T-cell (primary cell): Measurements from ENCODE around the gene EFNB2. TPM values are rescaled to one million over a fixed set of nuclear protein-coding genes. Genes with fewer than 3 reads are reported as not detected.

Experiments
- ATAC-seq, 4 experiments: fragments of 200-7000 bp in 3 of 4; fragments of 150-1000 bp in 1 of 4; cut with Tn5 transposase; replicated peaks in 1 of 4; 1 replicate in 3 of 4; 2 replicates in 1 of 4; pipeline ENCODE4 v1.10.0; 2021; ENCODE audit warnings: moderate library complexity in 3 of 4, mild to moderate bottlenecking in 2 of 4, moderate number of reproducible peaks in 1 of 4
- CTCF ChIA-PET, 2 donors: fragments of 300-600 bp; sonication (Branson Sonifier 250); formaldehyde crosslinking; loops; one replicate each; lab custom pipeline; 2022; ENCODE audit warnings: antibody characterized with exemption in 2 of 2; lab: Charles Lee
- POLR2A ChIA-PET, 2 donors: fragments of 300-600 bp; sonication (Branson Sonifier 250); formaldehyde crosslinking; loops; one replicate each; lab custom pipeline; 2022; ENCODE audit warnings: antibody characterized with exemption in 2 of 2; lab: Charles Lee
- DNase-seq, 35 experiments: peaks; one replicate each; pipeline versions ENCODE4 v3.0.0 to v3.0.0-alpha.2; 2013 to 2023
- H3K27ac ChIP-seq: one replicate; pipeline ENCODE4 v1.5.1; 2013; ENCODE audit warnings: low read length
- H3K27me3 ChIP-seq, 2 experiments: replicated peaks in 1 of 2; 1 replicate in 1 of 2; 2 replicates in 1 of 2; pipeline versions ENCODE4 v1.6.1 to v1.7.0; 2013; ENCODE audit warnings: low read length in 1 of 2, mixed read lengths in 1 of 2; ENCODE audit not compliant: control insufficient read depth in 2 of 2, insufficient read depth in 2 of 2; ENCODE audit errors: extremely low read depth in 1 of 2
- H3K36me3 ChIP-seq, 2 donors: 1 replicate in 1 of 2; 2 replicates in 1 of 2; pipeline versions ENCODE4 v1.6.1 to v1.7.0; 2013; ENCODE audit warnings: low read length in 1 of 2; ENCODE audit not compliant: control insufficient read depth in 2 of 2, insufficient read depth in 1 of 2; ENCODE audit errors: extremely low read depth in 1 of 2
- H3K4me1 ChIP-seq, 2 experiments: 1 replicate in 1 of 2; 2 replicates in 1 of 2; pipeline versions ENCODE4 v1.6.1 to v1.7.0; 2013; ENCODE audit warnings: low read length in 2 of 2, mixed read lengths in 1 of 2; ENCODE audit not compliant: insufficient read depth in 2 of 2, control insufficient read depth in 1 of 2; ENCODE audit errors: extremely low read depth in 1 of 2
- H3K4me3 ChIP-seq, 2 donors: 1 replicate in 1 of 2; 2 replicates in 1 of 2; pipeline versions ENCODE4 v1.5.1 to v1.7.0; 2013; ENCODE audit warnings: mild to moderate bottlenecking in 2 of 2, low read length in 1 of 2, moderate library complexity in 1 of 2; ENCODE audit not compliant: control insufficient read depth in 1 of 2; ENCODE audit errors: extremely low read depth in 1 of 2
- H3K9me3 ChIP-seq: 2 replicates; pipeline ENCODE4 v1.7.0; 2013
- H3K27ac Mint-ChIP-seq, 2 donors: one replicate each; pipeline ENCODE4 v1.8.0; 2020 to 2021; ENCODE audit warnings: mild to moderate bottlenecking in 2 of 2, mixed read lengths in 2 of 2
- H3K27me3 Mint-ChIP-seq, 2 donors: one replicate each; pipeline ENCODE4 v1.8.0; 2021 to 2022; ENCODE audit warnings: mixed read lengths in 2 of 2
- H3K36me3 Mint-ChIP-seq: one replicate; pipeline ENCODE4 v1.8.0; 2021; ENCODE audit warnings: mixed read lengths
- H3K4me1 Mint-ChIP-seq, 3 donors: one replicate each; pipeline ENCODE4 v1.8.0; 2020 to 2022; ENCODE audit warnings: mixed read lengths in 3 of 3, mild to moderate bottlenecking in 1 of 3
- H3K4me3 Mint-ChIP-seq, 3 donors: one replicate each; pipeline ENCODE4 v1.8.0; 2020 to 2022; ENCODE audit warnings: mild to moderate bottlenecking in 3 of 3, mixed read lengths in 3 of 3, moderate library complexity in 3 of 3
- H3K9me3 Mint-ChIP-seq, 3 donors: one replicate each; pipeline ENCODE4 v1.8.0; 2020 to 2022; ENCODE audit warnings: mixed read lengths in 3 of 3
- WGBS: methylation state at CpG from one replicate; pipeline ENCODE4 v1.1.5; 2013; ENCODE audit warnings: missing lambda C conversion rate; ENCODE audit not compliant: insufficient coverage; 5-methylcytosine and 5-hydroxymethylcytosine counted together
- total RNA-seq, 35 experiments: library from RNA in 6 of 35; stranded (reverse) in 6 of 35; fragments of 120-200 nt in 1 of 35; gene quantifications; one replicate each; pipeline versions ENCODE4 v1.2.1 to v1.2.4 and lab custom pipeline; 2013 to 2026

EFNB2 gene
- total RNA-seq, 5 donors from 2014 or later (not counting 1 experiment from before 2014, with no cell fraction given): 0.18 to 0.47 (median 0.33) TPM

GRCh38 chr13:106477303-106477702, 58.2 kb downstream of the EFNB2 start:
- Histone ChIP-seq H3K27ac (no peak overlapping the region), H3K4me3 (no peak overlapping the region), H3K27me3 (peaks cover 0 to 16% of the 10 kb centered on the region in 2 experiments), H3K4me1 (no peaks in the 10 kb centered on the region), H3K9me3 (no peaks in the 10 kb centered on the region), H3K36me3 (no peaks in the 10 kb centered on the region)
- POLR2A ChIA-PET: no interaction called here
- CTCF ChIA-PET: no interaction called here
- no peak for ATAC-seq
- Mint-ChIP-seq H3K27ac (no peak overlapping the region), H3K9me3 (peaks cover 0 to 2% (median 0%) of the 10 kb centered on the region in 3 donors), H3K4me3 (no peak overlapping the region), H3K27me3 (peaks cover 4 to 14% of the 10 kb centered on the region in 2 donors), H3K36me3 (no peaks in the 10 kb centered on the region), H3K4me1 (no peaks in the 10 kb centered on the region)
- no peak for DNase-seq
- WGBS: 86% methylated on average over 5 of the region's 5 CpGs

DNA sequence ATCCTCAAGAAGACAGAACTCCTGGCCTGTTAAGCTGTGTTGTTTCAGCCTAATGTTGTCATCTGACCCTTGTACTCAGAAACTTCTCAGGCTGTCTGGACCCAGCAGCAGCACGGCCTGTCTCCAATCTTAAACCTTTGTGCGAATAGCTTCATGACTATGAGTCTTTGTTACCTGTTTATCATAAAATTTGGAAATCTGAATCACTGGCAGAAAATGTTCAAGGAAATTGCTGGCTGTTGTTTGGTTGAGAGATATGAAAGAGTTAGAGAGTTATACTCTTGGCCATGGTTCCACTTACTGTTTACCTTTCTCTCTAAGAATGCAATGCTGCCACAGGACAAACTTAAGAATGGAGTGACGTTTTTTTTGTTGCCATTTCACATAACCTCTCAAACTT, 59.6 kb downstream of the EFNB2 start:
- no peaks in the 10 kb centered on the region for H3K36me3 Mint-ChIP-seq
- Histone ChIP-seq H3K27me3 (peaks cover 0 to 21% of the 10 kb centered on the region in 2 experiments), H3K36me3 (no peaks in the 10 kb centered on the region), H3K4me1 (no peaks in the 10 kb centered on the region), H3K27ac (no peak overlapping the region), H3K4me3 (no peak overlapping the region), H3K9me3 (no peaks in the 10 kb centered on the region)
- ChIA-PET POLR2A (no interaction called here), CTCF (no interaction called here)
- 93% methylated on average over 2 of the region's 3 CpGs for WGBS
- no peak overlapping the region for H3K4me3 Mint-ChIP-seq
- H3K9me3 Mint-ChIP-seq: no peaks in the 10 kb centered on the region
- no peak for DNase-seq
- H3K27ac Mint-ChIP-seq: no peak overlapping the region
- no peak for ATAC-seq
- H3K27me3 Mint-ChIP-seq: peaks cover 4 to 17% of the 10 kb centered on the region in 2 donors
- no peaks in the 10 kb centered on the region for H3K4me1 Mint-ChIP-seq

DNA sequence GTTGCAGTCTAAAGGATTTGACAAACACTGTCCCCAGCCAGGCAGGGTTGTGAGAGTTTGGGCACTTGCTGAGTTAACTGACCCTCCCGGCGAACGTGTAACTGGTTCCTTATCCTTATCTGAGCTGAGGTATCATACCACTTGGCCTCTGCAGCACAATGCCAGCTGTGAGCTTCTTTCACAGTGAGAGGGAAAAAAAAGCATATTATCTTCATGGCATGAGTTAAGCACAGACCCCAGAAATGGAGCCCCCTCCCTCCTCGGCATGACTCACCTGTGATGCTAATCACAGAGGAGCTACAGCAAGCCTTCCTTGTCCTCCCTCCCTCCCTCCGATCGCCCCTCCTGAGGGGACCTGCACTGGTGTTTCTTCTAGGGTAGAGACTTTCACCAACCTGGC, 60.5 kb downstream of the EFNB2 start:
- no peak overlapping the region for H3K4me3 Mint-ChIP-seq
- no peaks in the 10 kb centered on the region for H3K4me1 Mint-ChIP-seq
- POLR2A ChIA-PET: interaction anchor here in 1 of 2 donors (0.6 kb wide), 1 partner anchor 285 kb away, joined by 3 read pairs; no protein-coding TSS in a partner anchor
- Histone ChIP-seq H3K4me3 (no peak overlapping the region), H3K27ac (no peak overlapping the region), H3K4me1 (no peaks in the 10 kb centered on the region), H3K36me3 (no peaks in the 10 kb centered on the region), H3K27me3 (peaks cover 0 to 19% of the 10 kb centered on the region in 2 experiments), H3K9me3 (no peaks in the 10 kb centered on the region)
- H3K27me3 Mint-ChIP-seq: peaks cover 3 to 17% of the 10 kb centered on the region in 2 donors
- no peaks in the 10 kb centered on the region for H3K36me3 Mint-ChIP-seq
- no peak overlapping the region for H3K27ac Mint-ChIP-seq
- ATAC-seq: no peak
- CTCF ChIA-PET: no interaction called here
- H3K9me3 Mint-ChIP-seq: no peaks in the 10 kb centered on the region
- DNase-seq: no peak
- no CpG with 5 or more reads among the region's 6 CpGs for WGBS

GRCh38 chr13:106473154-106473553, 62.3 kb downstream of the EFNB2 start:
- no peak for DNase-seq
- no peak overlapping the region for H3K4me3 Mint-ChIP-seq
- POLR2A ChIA-PET: no interaction called here
- H3K4me1 Mint-ChIP-seq: no peaks in the 10 kb centered on the region
- no peaks in the 10 kb centered on the region for H3K36me3 Mint-ChIP-seq
- peaks cover 4 to 12% of the 10 kb centered on the region in 2 donors for H3K27me3 Mint-ChIP-seq
- peaks cover 0 to 18% of the 10 kb centered on the region in 2 experiments for H3K27me3 ChIP-seq
- no peak for ATAC-seq
- H3K9me3 Mint-ChIP-seq: no peaks in the 10 kb centered on the region
- H3K27ac Mint-ChIP-seq: no peak overlapping the region
- no peak overlapping the region for H3K4me3 ChIP-seq
- CTCF ChIA-PET: no interaction called here
- H3K36me3 ChIP-seq: no peaks in the 10 kb centered on the region
- WGBS: 91% methylated on average over 9 of the region's 9 CpGs
- no peaks in the 10 kb centered on the region for H3K4me1 ChIP-seq
- no peaks in the 10 kb centered on the region for H3K9me3 ChIP-seq
- no peak overlapping the region for H3K27ac ChIP-seq

- H3K27ac ChIP-seq: no peak overlapping the region
- H3K4me1 ChIP-seq: no peaks in the 10 kb centered on the region
- POLR2A ChIA-PET: no interaction called here
- Mint-ChIP-seq H3K4me3 (no peak overlapping the region), H3K9me3 (no peaks in the 10 kb centered on the region), H3K36me3 (no peaks in the 10 kb centered on the region), H3K27me3 (peaks cover 4 to 12% of the 10 kb centered on the region in 2 donors), H3K27ac (no peak overlapping the region), H3K4me1 (no peaks in the 10 kb centered on the region)
- H3K9me3 ChIP-seq: no peaks in the 10 kb centered on the region
- CTCF ChIA-PET: no interaction called here
- no peak for DNase-seq
- H3K36me3 ChIP-seq: no peaks in the 10 kb centered on the region
- no peak overlapping the region for H3K4me3 ChIP-seq
- WGBS: 100% methylated on average over 2 of the region's 4 CpGs
- H3K27me3 ChIP-seq: peaks cover 0 to 20% of the 10 kb centered on the region in 2 experiments
- no peak for ATAC-seq
Observed at GRCh38 chr13:106472621-106473020, 62.8 kb downstream of the EFNB2 start.

DNA sequence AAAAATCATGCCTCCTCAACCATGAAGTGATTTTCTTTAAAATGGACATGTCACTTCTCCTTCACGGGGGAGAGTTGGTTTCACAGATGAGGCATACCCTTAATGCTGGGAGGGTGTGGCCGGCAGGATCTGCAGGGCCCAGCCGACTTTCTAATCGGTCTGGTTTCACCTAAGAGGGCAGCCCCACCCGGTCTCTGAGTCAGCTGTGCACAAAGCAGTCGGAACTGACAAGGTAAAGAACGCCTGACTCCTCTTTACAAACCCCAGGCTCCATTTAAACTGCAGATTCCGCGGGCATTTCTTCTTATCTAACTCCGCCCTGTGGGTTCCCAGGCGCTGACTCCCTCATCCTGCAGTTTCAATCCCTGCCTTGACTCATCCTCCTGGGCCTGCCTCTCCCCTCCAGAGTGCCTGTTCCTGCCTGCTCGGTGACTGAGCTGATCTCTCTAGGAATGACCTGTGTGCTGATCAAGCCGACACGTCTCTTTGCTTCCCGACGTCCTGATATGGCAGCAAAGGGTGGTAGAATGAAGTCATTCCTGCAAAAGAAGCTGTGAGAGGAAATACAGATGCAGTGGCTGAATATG, 63.4 kb downstream of the EFNB2 start:
- no peaks in the 10 kb centered on the region for H3K4me1 ChIP-seq
- Mint-ChIP-seq H3K4me3 (no peak overlapping the region), H3K27ac (no peak overlapping the region), H3K9me3 (no peaks in the 10 kb centered on the region), H3K4me1 (no peaks in the 10 kb centered on the region), H3K27me3 (peaks cover 6 to 11% of the 10 kb centered on the region in 2 donors), H3K36me3 (no peaks in the 10 kb centered on the region)
- H3K4me3 ChIP-seq: no peak overlapping the region
- POLR2A ChIA-PET: no interaction called here
- CTCF ChIA-PET: no interaction called here
- ATAC-seq (no peak), DNase-seq (no peak)
- H3K27ac ChIP-seq: no peak overlapping the region
- WGBS: 80% methylated on average over 15 of the region's 16 CpGs
- no peaks in the 10 kb centered on the region for H3K36me3 ChIP-seq
- H3K27me3 ChIP-seq: peaks cover 0 to 20% of the 10 kb centered on the region in 2 experiments
- no peaks in the 10 kb centered on the region for H3K9me3 ChIP-seq
